Fibroblast of lung (primary cell): ENCODE data around the gene ZNF862. TPM values are rescaled to one million over a fixed set of nuclear protein-coding genes. Genes with fewer than 3 reads are reported as not detected.

Experiments
- DNase-seq, 2 donors: peaks; one replicate each; pipeline versions ENCODE4 v3.0.0 to v3.0.0-alpha.2; 2010; ENCODE audit warnings: low read depth in 2 of 2
- H2AFZ ChIP-seq: 2 replicates; pipeline ENCODE4 v1.5.1; 2012; ENCODE audit warnings: low read length, control low read depth, inconsistent platforms
- H3K27ac ChIP-seq: 2 replicates; pipeline ENCODE4 v1.5.1; 2011; ENCODE audit warnings: low read length, control low read depth; ENCODE audit not compliant: insufficient read depth
- H3K27me3 ChIP-seq: 2 replicates; pipeline ENCODE4 v1.5.1; 2011; ENCODE audit warnings: mild to moderate bottlenecking, low read length; ENCODE audit not compliant: control insufficient read depth, insufficient read depth
- H3K36me3 ChIP-seq: 2 replicates; pipeline ENCODE4 v1.5.1; 2011; ENCODE audit warnings: low read length; ENCODE audit not compliant: control insufficient read depth, insufficient read depth
- H3K4me1 ChIP-seq: 2 replicates; pipeline ENCODE4 v1.5.1; 2011; ENCODE audit warnings: low read length; ENCODE audit not compliant: control insufficient read depth, insufficient read depth; ENCODE audit errors: extremely low read depth
- H3K4me2 ChIP-seq: 2 replicates; pipeline ENCODE4 v1.5.1; 2011; ENCODE audit warnings: low read length, control low read depth; ENCODE audit not compliant: insufficient read depth; ENCODE audit errors: extremely low read depth
- H3K4me3 ChIP-seq, 4 experiments: fragments of 200-600 bp in 1 of 4; sonication (generic) in 1 of 4; replicated peaks in 1 of 4; 2 replicates each; pipeline ENCODE4 v1.5.1; 2011 to 2016; ENCODE audit warnings: low read length in 4 of 4, low read depth in 3 of 4, mild to moderate bottlenecking in 3 of 4, control low read depth in 2 of 4, inconsistent platforms in 1 of 4, mixed read lengths in 1 of 4; ENCODE audit not compliant: insufficient read depth in 1 of 4; ENCODE audit errors: control extremely low read depth in 1 of 4
- H3K79me2 ChIP-seq: 2 replicates; pipeline ENCODE4 v1.5.1; 2012; ENCODE audit warnings: mild to moderate bottlenecking, low read length, inconsistent platforms; ENCODE audit not compliant: control insufficient read depth, insufficient read depth
- H3K9ac ChIP-seq: 2 replicates; pipeline ENCODE4 v1.5.1; 2011; ENCODE audit warnings: mild to moderate bottlenecking, low read length, control low read depth; ENCODE audit not compliant: insufficient read depth
- H3K9me3 ChIP-seq: 2 replicates; pipeline ENCODE4 v1.5.1; 2012; ENCODE audit warnings: low read depth, low read length; ENCODE audit not compliant: control insufficient read depth, insufficient read depth
- H4K20me1 ChIP-seq: 2 replicates; pipeline ENCODE4 v1.5.1; 2011; ENCODE audit warnings: low read length; ENCODE audit not compliant: control insufficient read depth, insufficient read depth; ENCODE audit errors: extremely low read depth
- CTCF ChIP-seq, 2 donors: IDR thresholded peaks in 1 of 2; conservative IDR thresholded peaks in 1 of 2; 1 replicate in 1 of 2; 2 replicates in 1 of 2; pipeline ENCODE4 v1.5.1; 2011 to 2012; ENCODE audit warnings: low read length in 2 of 2, control low read depth in 1 of 2, inconsistent platforms in 1 of 2, low read depth in 1 of 2, mild to moderate bottlenecking in 1 of 2
- EZH2 ChIP-seq: IDR thresholded peaks from 2 replicates; pipeline ENCODE4 v1.5.1; 2012; ENCODE audit warnings: low read length, control low read depth, mild to moderate bottlenecking; ENCODE audit errors: missing control alignments
- polyA plus RNA-seq, 2 donors: library from polyadenylated mRNA; depleted of rRNA in 1 of 2; stranded (reverse) in 1 of 2; unstranded in 1 of 2; fragments of >200 nt; gene quantifications; 2 replicates each; pipeline ENCODE4 v1.2.1, GENCODE V29; 2011 to 2012; ENCODE audit warnings: missing spikeins in 1 of 2
- total RNA-seq: library from RNA; depleted of rRNA; stranded (reverse); fragments of >200 nt; gene quantifications from 2 replicates; pipeline ENCODE4 v1.2.1, GENCODE V29; 2014

The ZNF862 gene
- total and polyA plus RNA-seq, 2 donors (not counting 1 experiment from before 2014, with no cell fraction given), result 4.7 to 10.9 TPM

GRCh38 chr7:149880638-149881311 is 42.6 kb downstream of the ZNF862 start:
- H3K4me1 ChIP-seq, result no peaks in the 10 kb centered on the region
- no peak overlapping the region for H3K27ac ChIP-seq
- DNase-seq, result no peak
- no peak overlapping the region for H3K4me2 ChIP-seq
- H4K20me1 ChIP-seq, result no peaks in the 10 kb centered on the region
- no peaks in the 10 kb centered on the region for H3K9me3 ChIP-seq
- H3K27me3 ChIP-seq, result no peaks in the 10 kb centered on the region
- H3K79me2 ChIP-seq, result no peaks in the 10 kb centered on the region
- H2AFZ ChIP-seq, result no peak overlapping the region
- H3K4me3 ChIP-seq, result no peak overlapping the region
- TF ChIP-seq EZH2 (no peak), CTCF (conservative IDR thresholded peaks at IDR 0.05 in 1 of 2, IDR thresholded peaks at IDR 0.05 in 1 of 2; ENCODE audit: low read depth in 1 of 2, low read length in 2 of 2) (no peak)
- no peaks in the 10 kb centered on the region for H3K36me3 ChIP-seq
- H3K9ac ChIP-seq, result no peak overlapping the region

GRCh38 chr7:149881328-149882247 is 43.4 kb downstream of the ZNF862 start:
- no peak for DNase-seq
- TF ChIP-seq EZH2, result no peak
- TF ChIP-seq CTCF (conservative IDR thresholded peaks at IDR 0.05 in 1 of 2, IDR thresholded peaks at IDR 0.05 in 1 of 2; ENCODE audit: low read depth in 1 of 2, low read length in 2 of 2), result no peak
- Histone ChIP-seq H3K79me2 (no peaks in the 10 kb centered on the region), H3K4me2 (no peak overlapping the region), H3K36me3 (no peaks in the 10 kb centered on the region), H3K4me3 (no peak overlapping the region), H2AFZ (no peak overlapping the region), H3K4me1 (no peaks in the 10 kb centered on the region), H3K27ac (no peak overlapping the region), H4K20me1 (no peaks in the 10 kb centered on the region), H3K9me3 (no peaks in the 10 kb centered on the region), H3K27me3 (no peaks in the 10 kb centered on the region), H3K9ac (no peak overlapping the region)

- Histone ChIP-seq H3K36me3 (no peaks in the 10 kb centered on the region), H4K20me1 (no peaks in the 10 kb centered on the region), H3K79me2 (no peaks in the 10 kb centered on the region), H2AFZ (no peak overlapping the region), H3K27me3 (no peaks in the 10 kb centered on the region), H3K4me3 (no peak overlapping the region), H3K9ac (no peak overlapping the region), H3K4me1 (no peaks in the 10 kb centered on the region), H3K4me2 (no peak overlapping the region), H3K9me3 (no peaks in the 10 kb centered on the region), H3K27ac (no peak overlapping the region)
- DNase-seq, result peak in 1 of 2 donors; percentile 47
- TF ChIP-seq EZH2, result no peak
These were observed 44.3 kb downstream of the ZNF862 start for GRCh38 chr7:149882248-149883047.
